GM19023 (cell line): Measurements from ENCODE around the gene NADK2.

Experiments
- ATAC-seq: cut with Tn5 transposase; IDR thresholded peaks from one replicate; pipeline ENCODE4 v1.9.1; 2021; ENCODE audit warnings: mild to moderate bottlenecking, moderate library complexity; ENCODE audit not compliant: unreplicated experiment

NADK2 gene

GRCh38 chr5:36246036-36246800, 4.5 kb upstream of the NADK2 start:
- no peak for ATAC-seq

GRCh38 chr5:36244076-36244475, 2.4 kb upstream of the NADK2 start:
- ATAC-seq, result no peak

GRCh38 chr5:36243653-36244052, 1.9 kb upstream of the NADK2 start:
- ATAC-seq, result no peak

GRCh38 chr5:36242534-36243485, 1.1 kb upstream of the NADK2 start:
- no peak for ATAC-seq

- peak; percentile 32 for ATAC-seq
Measured at GRCh38 chr5:36240779-36241630, 720 bp downstream of the NADK2 start.

- ATAC-seq, result no peak
Measured at GRCh38 chr5:36239370-36240293, 2.1 kb downstream of the NADK2 start.

GRCh38 chr5:36238502-36239295, 3.0 kb downstream of the NADK2 start:
- ATAC-seq, result no peak

GRCh38 chr5:36237751-36238150, 4.0 kb downstream of the NADK2 start:
- ATAC-seq, result no peak

- ATAC-seq, result no peak
Measured at GRCh38 chr5:36236801-36237200, 4.9 kb downstream of the NADK2 start.

- ATAC-seq, result no peak
Measured at GRCh38 chr5:36232533-36232932, 9.2 kb downstream of the NADK2 start.

GRCh38 chr5:36230151-36230790, 11.5 kb downstream of the NADK2 start:
- no peak for ATAC-seq

GRCh38 chr5:36228505-36228904, 13.2 kb downstream of the NADK2 start:
- ATAC-seq, result no peak

GRCh38 chr5:36227046-36227445, 14.7 kb downstream of the NADK2 start:
- ATAC-seq, result no peak

GRCh38 chr5:36222620-36223019, 19.1 kb downstream of the NADK2 start:
- ATAC-seq, result no peak

- ATAC-seq, result no peak
Measured at GRCh38 chr5:36217988-36218387, 23.7 kb downstream of the NADK2 start.

GRCh38 chr5:36217567-36217966, 24.2 kb downstream of the NADK2 start:
- ATAC-seq, result no peak

GRCh38 chr5:36215910-36216309, 25.8 kb downstream of the NADK2 start:
- ATAC-seq, result no peak

- no peak for ATAC-seq
Measured at GRCh38 chr5:36214436-36214835, 27.3 kb downstream of the NADK2 start.

- no peak for ATAC-seq
Measured at GRCh38 chr5:36209664-36210063, 32.1 kb downstream of the NADK2 start.
